Adrenal gland (tissue), 12 donors: ENCODE measurements around the gene SRSF8. TPM values are rescaled to one million over a fixed set of nuclear protein-coding genes. Genes with fewer than 3 reads are reported as not detected.

Experiments used
- DNase-seq, 7 donors: peaks; one replicate each; pipeline ENCODE4 v3.0.0-alpha.2; 2019 to 2020
- H3K27ac ChIP-seq, 5 donors: fragments of 200-600 bp; sonication (generic) in 4 of 5; 1 replicate in 3 of 5; 2 replicates in 2 of 5; pipeline versions ENCODE4 v1.5.1 to v1.8.0; 2016 to 2020; ENCODE audit warnings: mild to moderate bottlenecking in 1 of 5
- H3K27me3 ChIP-seq: fragments of 200-600 bp; 2 replicates; pipeline ENCODE4 v1.8.0; 2021
- H3K36me3 ChIP-seq, 2 donors: fragments of 200-600 bp; replicated peaks in 1 of 2; 1 replicate in 1 of 2; 2 replicates in 1 of 2; pipeline versions ENCODE4 v1.5.1 to v1.8.0; 2018 to 2022
- H3K4me1 ChIP-seq, 2 donors: fragments of 200-600 bp; replicated peaks in 1 of 2; 1 replicate in 1 of 2; 2 replicates in 1 of 2; pipeline versions ENCODE4 v1.5.1 to v1.8.0; 2018 to 2021
- H3K4me3 ChIP-seq, 4 donors: fragments of 200-600 bp; sonication (generic) in 3 of 4; one replicate each; pipeline ENCODE4 v1.5.1; 2016 to 2018
- H3K9me3 ChIP-seq, 3 donors: fragments of 200-600 bp; sonication (generic) in 1 of 3; replicated peaks in 1 of 3; 1 replicate in 2 of 3; 2 replicates in 1 of 3; pipeline versions ENCODE4 v1.5.1 to v1.8.0; 2016 to 2021
- CTCF ChIP-seq, 6 experiments: fragments of 450-650 bp in 4 of 6; fragments of 200-600 bp in 2 of 6; sonication (generic) in 1 of 6; IDR thresholded peaks; 1 replicate in 5 of 6; 2 replicates in 1 of 6; pipeline versions ENCODE4 v1.5.1 to v1.8.0; 2016 to 2021; ENCODE audit warnings: antibody characterized with exemption in 6 of 6, mild to moderate bottlenecking in 2 of 6, moderate library complexity in 1 of 6
- POLR2A ChIP-seq, 2 donors: fragments of 450-650 bp; IDR thresholded peaks; one replicate each; pipeline ENCODE4 v1.6.1; 2017; ENCODE audit warnings: antibody characterized with exemption in 2 of 2, mild to moderate bottlenecking in 2 of 2, moderate library complexity in 1 of 2
- WGBS, 4 donors: extraction: QIAGEN DNeasy Blood & Tissue Kit in 2 of 4; methylation state at CpG; one replicate each; pipeline versions ENCODE4 v1.1.5 to v1.1.7; 2013 to 2017; 5-methylcytosine and 5-hydroxymethylcytosine counted together
- intact Hi-C, 2 donors: fragments of 100-400 bp; cut with DNase I; formaldehyde crosslinking; loops; one replicate each; pipeline versions ENCODE4 v1.14.1 to v1.15.0; 2022 to 2023
- polyA plus RNA-seq, 3 donors: library from polyadenylated mRNA; stranded (reverse); fragments of 200-250 nt in 2 of 3; fragments of 350-450 nt in 1 of 3; fragmentation: Illumina TruSeq in 1 of 3; extraction: RNeasy Lipid Tissue Mini Kit (QIAGEN cat#74804) in 1 of 3; gene quantifications; one replicate each; pipeline ENCODE4 v1.2.3, GENCODE V29; 2013 to 2014
- total RNA-seq, 9 donors: library from RNA; depleted of rRNA in 4 of 9; stranded (reverse); fragments of >200 nt in 4 of 9; fragments of 120-200 nt in 1 of 9; fragmentation: NEBNext Ultra II Directional in 1 of 9; extraction: Animal tissue kit (Norgen Biotek cat#: 25700) in 1 of 9; gene quantifications; one replicate each; pipeline versions ENCODE4 v1.1.0 to v1.2.4, GENCODE V29; 2013 to 2023
- donor health status: healthy with polysubstance abuse.
- donor health status: Bipolar disorder and iron deficiency.
- donor health status: DM: yes; HTN: yes; CAD: no.
- donor health status: DM: no; HTN: no; CAD: no.
- donor health status: DM: no; HTN: no; CAD: no.
- donor health status: DM: yes; HTN: yes; CAD: no.

SRSF8 gene
- total and polyA plus RNA-seq, 12 donors, result 20.0 to 60.4 (median 43.6) TPM

GRCh38 chr11:95111923-95112540 lies 45.3 kb downstream of the SRSF8 start:
- no peaks in the 10 kb centered on the region for H3K9me3 ChIP-seq
- intact Hi-C loops, result no loop called here
- no peaks in the 10 kb centered on the region for H3K27me3 ChIP-seq
- DNase-seq, result no peak
- TF ChIP-seq POLR2A (IDR thresholded peaks at IDR 0.05), result no peak
- TF ChIP-seq CTCF (IDR thresholded peaks at IDR 0.05), result no peak
- H3K4me1 ChIP-seq, result peaks cover 9 to 22% of the 10 kb centered on the region in 2 donors
- no peak overlapping the region for H3K4me3 ChIP-seq
- 84 to 95% (median 86%) methylated on average over 3 of the region's 3 CpGs for WGBS, 4 donors
- no peaks in the 10 kb centered on the region for H3K36me3 ChIP-seq
- H3K27ac ChIP-seq, result no peak overlapping the region

- no peaks in the 10 kb centered on the region for H3K4me1 ChIP-seq
- DNase-seq, result no peak
- no peak for TF ChIP-seq CTCF (IDR thresholded peaks at IDR 0.05)
- TF ChIP-seq POLR2A (IDR thresholded peaks at IDR 0.05), result no peak
- no peak overlapping the region for H3K4me3 ChIP-seq
- no peaks in the 10 kb centered on the region for H3K36me3 ChIP-seq
- no peak overlapping the region for H3K27ac ChIP-seq
- H3K9me3 ChIP-seq, result no peaks in the 10 kb centered on the region
- 38 to 60% (median 53%) methylated on average over 1 of the region's 1 CpG for WGBS, 4 donors
- intact Hi-C loops, result no loop called here
- H3K27me3 ChIP-seq, result no peaks in the 10 kb centered on the region
Observed at GRCh38 chr11:95115597-95115996, 48.9 kb downstream of the SRSF8 start.

DNA sequence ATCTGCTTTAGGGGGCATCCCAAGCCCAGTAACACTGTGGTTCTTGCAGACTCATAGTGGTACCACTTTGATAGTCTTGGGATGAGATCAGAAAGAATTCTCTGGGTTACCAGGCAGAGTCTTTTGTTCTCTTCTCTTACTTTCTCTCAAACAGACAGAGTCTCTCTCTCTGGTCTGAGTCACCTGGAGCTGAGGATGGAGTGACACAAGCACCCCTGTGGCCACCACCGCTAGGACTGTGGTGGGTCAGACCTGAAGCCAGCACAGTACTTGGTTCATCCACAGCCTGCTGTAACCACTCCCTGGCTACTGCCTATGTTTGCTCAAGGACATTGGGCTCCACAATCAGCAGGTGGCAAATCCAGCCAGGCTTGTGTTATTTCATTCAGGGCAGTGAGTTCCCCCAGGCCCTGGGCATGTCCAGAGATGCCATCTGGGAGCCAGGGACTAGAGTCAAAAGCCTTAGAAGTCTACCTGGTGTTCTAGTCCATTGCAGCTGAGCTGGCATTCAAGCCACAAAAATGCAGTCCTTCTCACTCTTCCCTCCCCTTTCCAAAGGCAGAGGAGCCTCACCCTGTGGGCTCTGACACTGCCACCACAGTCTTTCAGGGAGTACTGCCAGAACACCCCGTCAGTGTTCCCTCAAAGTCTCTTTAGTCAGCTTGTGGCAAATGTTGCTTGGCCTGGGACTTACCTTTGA lies 52.8 kb downstream of the SRSF8 start:
- Histone ChIP-seq H3K27ac (no peak overlapping the region), H3K27me3 (no peaks in the 10 kb centered on the region), H3K36me3 (no peaks in the 10 kb centered on the region), H3K4me3 (no peak overlapping the region), H3K9me3 (no peaks in the 10 kb centered on the region), H3K4me1 (no peaks in the 10 kb centered on the region)
- TF ChIP-seq CTCF (IDR thresholded peaks at IDR 0.05) (no peak), POLR2A (IDR thresholded peaks at IDR 0.05) (no peak)
- intact Hi-C loops, result no loop called here
- no peak for DNase-seq
- 90 to 94% (median 90%) methylated on average over 2 of the region's 2 CpGs for WGBS, 4 donors

Other genes starting within 250 kb of the SRSF8 start
- gene CWC15, start 93.4 kb upstream of the SRSF8 start, total RNA-seq, result 100 to 1,000 TPM in 1 of 9 donors, 10 to 100 TPM in 8; 21.6 to 127 (median 54.1) TPM
- 100 to 1,000 TPM in 2 of 3 donors, 10 to 100 TPM in 1; 80.7 to 218 (median 162) TPM for gene CWC15, start 93.4 kb upstream of the SRSF8 start, polyA plus RNA-seq
- gene KDM4D, start 93.2 kb upstream of the SRSF8 start, total RNA-seq, result 1 to 10 TPM in 6 of 9 donors, under 1 TPM in 3; 0.84 to 2.4 (median 1.2) TPM
- 1 to 10 TPM in 1 of 3 donors, under 1 TPM in 2; 0.40 to 2.0 (median 0.47) TPM for gene KDM4D, start 93.2 kb upstream of the SRSF8 start, polyA plus RNA-seq
- not detected for gene KDM4E, start 41.7 kb upstream of the SRSF8 start, total RNA-seq
- gene KDM4E, start 41.7 kb upstream of the SRSF8 start, polyA plus RNA-seq, result not detected
- not detected for gene KDM4F, start 17.5 kb upstream of the SRSF8 start, total RNA-seq
- not detected for gene KDM4F, start 17.5 kb upstream of the SRSF8 start, polyA plus RNA-seq
- gene ENDOD1, start 22.9 kb downstream of the SRSF8 start, total RNA-seq, result 10 to 100 TPM; 17.6 to 61.6 (median 33.2) TPM
- 10 to 100 TPM in 1 of 3 donors, 1 to 10 TPM in 2; 6.1 to 33.1 (median 6.6) TPM for gene ENDOD1, start 22.9 kb downstream of the SRSF8 start, polyA plus RNA-seq
- gene SESN3, start 164.3 kb downstream of the SRSF8 start, total RNA-seq, result 10 to 100 TPM; 30.1 to 90.0 (median 41.8) TPM
- gene SESN3, start 164.3 kb downstream of the SRSF8 start, polyA plus RNA-seq, result 10 to 100 TPM in 1 of 3 donors, 1 to 10 TPM in 2; 5.9 to 14.8 (median 8.3) TPM